ENCODE results near the gene GCC2.

The GCC2 gene

GRCh38 chr2:108534584-108535356, 85.8 kb downstream of the GCC2 start:
- Histone ChIP-seq H3K27me3 (replicated peaks; ENCODE audit: control insufficient read depth, insufficient read depth, low read length) (no peaks in the 10 kb centered on the region), H3K4me3 (replicated peaks; ENCODE audit: low read depth, low read length) (peak overlapping the region; percentile 79), H3K36me3 (ENCODE audit: control insufficient read depth, insufficient read depth, low read length) (no peaks in the 10 kb centered on the region)
- DNase-seq (ENCODE audit: extremely low read depth, insufficient read length) = peak; percentile 59
- TF ChIP-seq CTCF (IDR thresholded peaks at IDR 0.05; ENCODE audit: insufficient read depth, low read length, poor library complexity, severe bottlenecking) = no peak

DNA sequence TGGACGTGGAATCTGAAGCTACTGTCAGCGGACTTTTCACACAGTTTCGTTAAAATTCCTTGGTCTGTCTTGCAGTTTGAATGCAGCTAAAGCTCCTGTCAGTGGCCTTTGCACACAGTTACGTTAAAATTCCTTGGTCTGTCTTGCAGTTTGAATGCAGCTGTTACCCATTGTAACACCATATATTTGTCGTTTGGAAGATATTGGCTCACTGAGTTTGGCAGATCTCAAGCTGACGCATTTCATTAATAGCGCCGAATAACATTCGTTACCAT, 86.3 kb downstream of the GCC2 start:
- TF ChIP-seq CTCF (IDR thresholded peaks at IDR 0.05; ENCODE audit: insufficient read depth, low read length, poor library complexity, severe bottlenecking) = no peak
- Histone ChIP-seq H3K4me3 (replicated peaks; ENCODE audit: low read depth, low read length) (peak overlapping the region; percentile 79), H3K27me3 (replicated peaks; ENCODE audit: control insufficient read depth, insufficient read depth, low read length) (no peaks in the 10 kb centered on the region), H3K36me3 (ENCODE audit: control insufficient read depth, insufficient read depth, low read length) (no peaks in the 10 kb centered on the region)
- DNase-seq (ENCODE audit: extremely low read depth, insufficient read length) = no peak

DNA sequence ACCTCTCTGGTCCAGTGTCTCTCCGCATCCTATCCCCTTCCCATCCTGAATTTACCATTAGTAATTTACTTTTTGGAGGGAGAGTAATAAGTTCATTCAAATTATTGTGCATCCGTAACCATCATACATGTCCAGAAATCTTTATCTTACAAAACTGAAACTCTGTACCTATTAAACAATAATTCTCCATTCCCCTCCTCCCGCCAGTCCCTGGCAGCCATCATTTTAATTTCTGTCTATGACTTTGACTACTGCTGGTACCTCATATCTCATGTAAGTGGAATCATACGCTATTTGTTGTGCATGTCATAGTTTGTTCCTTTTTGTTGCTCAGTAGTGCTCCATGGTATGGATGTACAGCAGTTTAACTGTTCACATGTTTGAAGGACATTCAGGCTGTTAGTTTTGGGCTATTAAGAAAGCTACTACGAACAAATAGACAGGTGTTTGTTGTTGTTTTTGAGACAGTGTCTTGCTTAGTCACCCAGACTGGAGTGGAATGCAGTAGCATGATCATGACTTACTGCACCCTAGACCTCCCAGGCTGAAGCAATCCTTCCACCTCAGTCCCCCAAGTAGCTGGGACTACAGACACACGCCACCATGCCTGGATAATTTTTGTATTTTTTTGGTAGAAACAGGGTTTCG, 87.3 kb downstream of the GCC2 start:
- no peak for TF ChIP-seq CTCF (IDR thresholded peaks at IDR 0.05; ENCODE audit: insufficient read depth, low read length, poor library complexity, severe bottlenecking)
- H3K27me3 ChIP-seq (replicated peaks; ENCODE audit: control insufficient read depth, insufficient read depth, low read length) = no peaks in the 10 kb centered on the region
- no peaks in the 10 kb centered on the region for H3K36me3 ChIP-seq (ENCODE audit: control insufficient read depth, insufficient read depth, low read length)
- no peak overlapping the region for H3K4me3 ChIP-seq (replicated peaks; ENCODE audit: low read depth, low read length)
- no peak for DNase-seq (ENCODE audit: extremely low read depth, insufficient read length)

GRCh38 chr2:108536911-108537310, 87.9 kb downstream of the GCC2 start:
- DNase-seq (ENCODE audit: extremely low read depth, insufficient read length) = no peak
- no peak for TF ChIP-seq CTCF (IDR thresholded peaks at IDR 0.05; ENCODE audit: insufficient read depth, low read length, poor library complexity, severe bottlenecking)
- Histone ChIP-seq H3K36me3 (ENCODE audit: control insufficient read depth, insufficient read depth, low read length) (no peaks in the 10 kb centered on the region), H3K4me3 (replicated peaks; ENCODE audit: low read depth, low read length) (no peak overlapping the region), H3K27me3 (replicated peaks; ENCODE audit: control insufficient read depth, insufficient read depth, low read length) (no peaks in the 10 kb centered on the region)

GRCh38 chr2:108538000-108538625, 89.1 kb downstream of the GCC2 start:
- Histone ChIP-seq H3K4me3 (replicated peaks; ENCODE audit: low read depth, low read length) (no peak overlapping the region), H3K27me3 (replicated peaks; ENCODE audit: control insufficient read depth, insufficient read depth, low read length) (no peaks in the 10 kb centered on the region), H3K36me3 (ENCODE audit: control insufficient read depth, insufficient read depth, low read length) (no peaks in the 10 kb centered on the region; the same call in 1 of the 2 replicates)
- DNase-seq (ENCODE audit: extremely low read depth, insufficient read length) = no peak
- TF ChIP-seq CTCF (IDR thresholded peaks at IDR 0.05; ENCODE audit: insufficient read depth, low read length, poor library complexity, severe bottlenecking) = no peak

Data from GM06990 (cell line).